Measurements from ENCODE around the gene TMOD1.
A peak's percentile ranks its signal among the peaks of the same experiment; 100 is the strongest.
"Not testable (repeated sequence)": the region's sequence is repeated elsewhere in the genome, so short reads cannot be mapped to it uniquely, and the experiment has no call there.

Gene TMOD1

GRCh38 chr9:97501177-97501971 lies at the start of gene TMOD1:
TSS of gene TMOD1 (plus strand) at chr9:97501666. CDS start at chr9:97524189, 22,523 bp downstream.
- DNase-seq = peak; percentile 25 to 27

- DNase-seq = not testable (repeated sequence)
Observed at GRCh38 chr9:97453573-97453972, 47.9 kb upstream of the TMOD1 start.

GRCh38 chr9:97456841-97457240 lies 44.6 kb upstream of the TMOD1 start:
- not testable (repeated sequence) for DNase-seq

- no peak for DNase-seq
Observed at GRCh38 chr9:97459326-97459725, 42.1 kb upstream of the TMOD1 start.

GRCh38 chr9:97462159-97462558 lies 39.3 kb upstream of the TMOD1 start:
- no peak for DNase-seq

- DNase-seq = no peak
Observed at GRCh38 chr9:97462914-97463313, 38.6 kb upstream of the TMOD1 start.

- DNase-seq = peak; percentile 11 to 18
Observed at GRCh38 chr9:97468658-97469448, 32.6 kb upstream of the TMOD1 start.

GRCh38 chr9:97470076-97470475 lies 31.4 kb upstream of the TMOD1 start:
- no peak for DNase-seq

- no peak for DNase-seq
Observed at GRCh38 chr9:97473717-97474116, 27.7 kb upstream of the TMOD1 start.

GRCh38 chr9:97474372-97474925 lies 27.0 kb upstream of the TMOD1 start:
- DNase-seq = no peak

GRCh38 chr9:97475059-97475458 lies 26.4 kb upstream of the TMOD1 start:
- DNase-seq = no peak

- no peak for DNase-seq
Observed at GRCh38 chr9:97478301-97478981, 23.0 kb upstream of the TMOD1 start.

- DNase-seq = no peak
Observed at GRCh38 chr9:97479496-97480159, 21.8 kb upstream of the TMOD1 start.

GRCh38 chr9:97480174-97480573 lies 21.3 kb upstream of the TMOD1 start:
- no peak for DNase-seq

GRCh38 chr9:97480749-97481148 lies 20.7 kb upstream of the TMOD1 start:
- no peak for DNase-seq

GRCh38 chr9:97484134-97484533 lies 17.3 kb upstream of the TMOD1 start:
- no peak for DNase-seq

- DNase-seq = no peak
Observed at GRCh38 chr9:97487107-97487506, 14.4 kb upstream of the TMOD1 start.

GRCh38 chr9:97487861-97488260 lies 13.6 kb upstream of the TMOD1 start:
- DNase-seq = no peak

- no peak for DNase-seq
Observed at GRCh38 chr9:97491216-97491999, 10.1 kb upstream of the TMOD1 start.

- not testable (repeated sequence) for DNase-seq
Observed at GRCh38 chr9:97497558-97498375, 3.7 kb upstream of the TMOD1 start.

- not testable (repeated sequence) for DNase-seq
Observed at GRCh38 chr9:97498846-97499245, 2.6 kb upstream of the TMOD1 start.

All from CD4-positive, alpha-beta T cell treated with Interleukin-1 beta for 1 hour (primary cell).